ENCODE data around the gene CCR7.

GRCh38 chr17:40599468-40599763 is 34.1 kb upstream of the CCR7 start:
- TF ChIP-seq CTCF (IDR thresholded peaks at IDR 0.05) = no peak
- TF ChIP-seq TP53 (CRISPR knock-in tag; IDR thresholded peaks at IDR 0.05) = no peak
- no peak for TF ChIP-seq MAX (IDR thresholded peaks at IDR 0.05)
- no peak for TF ChIP-seq POLR2A (IDR thresholded peaks at IDR 0.05; ENCODE audit: low read length)
- TF ChIP-seq EP300 (IDR thresholded peaks at IDR 0.05) = no peak
- TF ChIP-seq USF2 (IDR thresholded peaks at IDR 0.05) = no peak
- no peak for TF ChIP-seq ZFP36 (IDR thresholded peaks at IDR 0.05; ENCODE audit: borderline replicate concordance, partially characterized antibody)
- TF ChIP-seq RAD21 (conservative IDR thresholded peaks at IDR 0.05 in 1 of 2, IDR thresholded peaks at IDR 0.05 in 1 of 2) = no peak
- no peak for TF ChIP-seq ZC3H11A (IDR thresholded peaks at IDR 0.05)
- no peak for TF ChIP-seq RFX5 (IDR thresholded peaks at IDR 0.05)
- no peak for TF ChIP-seq JUN (IDR thresholded peaks at IDR 0.05)
- no peak for TF ChIP-seq REST (IDR thresholded peaks at IDR 0.05)
- TF ChIP-seq ELK1 (IDR thresholded peaks at IDR 0.05; ENCODE audit: low read depth, low read length) = no peak
